Hepatic stellate cell (primary cell): ENCODE data around the gene CERS6.
"Not testable (repeated sequence)": the region's sequence is repeated elsewhere in the genome, so short reads cannot be mapped to it uniquely, and the experiment has no call there.

Experiments used
- DNase-seq: peaks from one replicate; pipeline ENCODE4 v3.0.0; 2011; ENCODE audit warnings: low spot score

The CERS6 gene

GRCh38 chr2:168773719-168774521 lies 317.8 kb downstream of the CERS6 start:
- no peak for DNase-seq

- no peak for DNase-seq
Observed at GRCh38 chr2:168775837-168776236, 319.8 kb downstream of the CERS6 start.

- no peak for DNase-seq
Observed at GRCh38 chr2:168780669-168781071, 324.6 kb downstream of the CERS6 start.

GRCh38 chr2:168781191-168781817 lies 325.2 kb downstream of the CERS6 start:
- DNase-seq = no peak

GRCh38 chr2:168782271-168782670 lies 326.2 kb downstream of the CERS6 start:
- no peak for DNase-seq

- no peak for DNase-seq
Observed at GRCh38 chr2:168784993-168785392, 328.9 kb downstream of the CERS6 start.

GRCh38 chr2:168787098-168787781 lies 331.2 kb downstream of the CERS6 start:
- no peak for DNase-seq

GRCh38 chr2:168787782-168788376 lies 331.8 kb downstream of the CERS6 start:
- no peak for DNase-seq

- no peak for DNase-seq
Observed at GRCh38 chr2:168789776-168790175, 333.7 kb downstream of the CERS6 start.

- DNase-seq = no peak
Observed at GRCh38 chr2:168790226-168790902, 334.3 kb downstream of the CERS6 start.

GRCh38 chr2:168791140-168791539 lies 335.1 kb downstream of the CERS6 start:
- DNase-seq = not testable (repeated sequence)

- no peak for DNase-seq
Observed at GRCh38 chr2:168793596-168793995, 337.5 kb downstream of the CERS6 start.

GRCh38 chr2:168794968-168795367 lies 338.9 kb downstream of the CERS6 start:
- DNase-seq = no peak

GRCh38 chr2:168796090-168796577 lies 340.1 kb downstream of the CERS6 start:
- DNase-seq = no peak

- DNase-seq = no peak
Observed at GRCh38 chr2:168796583-168797285, 340.7 kb downstream of the CERS6 start.

- no peak for DNase-seq
Observed at GRCh38 chr2:168797286-168797655, 341.2 kb downstream of the CERS6 start.

- DNase-seq = no peak
Observed at GRCh38 chr2:168798076-168798887, 342.2 kb downstream of the CERS6 start.

GRCh38 chr2:168798888-168799410 lies 342.9 kb downstream of the CERS6 start:
- DNase-seq = no peak

- no peak for DNase-seq
Observed at GRCh38 chr2:168801471-168801870, 345.4 kb downstream of the CERS6 start.
